ENCODE measurements around the gene SPAG5. TPM values are rescaled to one million over a fixed set of nuclear protein-coding genes. Genes with fewer than 3 reads are reported as not detected.
A peak's percentile ranks its signal among the peaks of the same experiment; 100 is the strongest.
"Not testable (repeated sequence)": the region's sequence is repeated elsewhere in the genome, so short reads cannot be mapped to it uniquely, and the experiment has no call there.

The SPAG5 gene
- total RNA-seq, 4 donors from 2014 or later: 5.7 to 11.4 (median 7.6) TPM

DNA sequence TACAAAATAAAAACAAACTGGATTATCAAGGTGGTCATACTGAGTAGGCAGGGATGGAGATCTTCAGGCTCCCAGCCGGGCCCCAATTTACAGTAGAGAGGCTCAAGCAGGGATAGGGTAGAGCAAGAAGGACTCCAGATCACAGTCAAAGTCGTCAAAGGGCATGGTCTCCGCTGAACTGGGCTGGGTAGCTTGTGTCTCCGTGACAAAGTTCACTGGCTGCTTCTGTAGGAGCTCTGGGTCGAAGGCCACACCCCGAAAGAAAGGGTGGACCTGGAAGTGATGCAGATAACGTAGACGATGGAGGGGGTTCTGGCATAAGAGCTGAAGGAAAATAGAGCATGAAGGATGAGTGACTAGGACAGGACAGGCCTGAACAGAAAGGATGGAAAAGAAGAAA is 11.6 kb upstream of the SPAG5 start:
- WGBS, 2 donors: 86% methylated on average over 8 of the region's 8 CpGs
- Histone ChIP-seq H3K4me1 (no peaks in the 10 kb centered on the region), H3K4me3 (no peak overlapping the region), H3K27me3 (no peaks in the 10 kb centered on the region), H3K9me3 (no peaks in the 10 kb centered on the region), H3K36me3 (peaks cover 0 to 73% (median 1%) of the 10 kb centered on the region in 3 donors), H3K27ac (no peak overlapping the region)
- DNase-seq (ENCODE audit: low spot score in 2 of 2): no peak
- no peak for TF ChIP-seq POLR2A (IDR thresholded peaks at IDR 0.05)
- TF ChIP-seq, protein P1, sequence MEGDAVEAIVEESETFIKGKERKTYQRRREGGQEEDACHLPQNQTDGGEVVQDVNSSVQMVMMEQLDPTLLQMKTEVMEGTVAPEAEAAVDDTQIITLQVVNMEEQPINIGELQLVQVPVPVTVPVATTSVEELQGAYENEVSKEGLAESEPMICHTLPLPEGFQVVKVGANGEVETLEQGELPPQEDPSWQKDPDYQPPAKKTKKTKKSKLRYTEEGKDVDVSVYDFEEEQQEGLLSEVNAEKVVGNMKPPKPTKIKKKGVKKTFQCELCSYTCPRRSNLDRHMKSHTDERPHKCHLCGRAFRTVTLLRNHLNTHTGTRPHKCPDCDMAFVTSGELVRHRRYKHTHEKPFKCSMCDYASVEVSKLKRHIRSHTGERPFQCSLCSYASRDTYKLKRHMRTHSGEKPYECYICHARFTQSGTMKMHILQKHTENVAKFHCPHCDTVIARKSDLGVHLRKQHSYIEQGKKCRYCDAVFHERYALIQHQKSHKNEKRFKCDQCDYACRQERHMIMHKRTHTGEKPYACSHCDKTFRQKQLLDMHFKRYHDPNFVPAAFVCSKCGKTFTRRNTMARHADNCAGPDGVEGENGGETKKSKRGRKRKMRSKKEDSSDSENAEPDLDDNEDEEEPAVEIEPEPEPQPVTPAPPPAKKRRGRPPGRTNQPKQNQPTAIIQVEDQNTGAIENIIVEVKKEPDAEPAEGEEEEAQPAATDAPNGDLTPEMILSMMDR (IDR thresholded peaks at IDR 0.05): no peak
- TF ChIP-seq EP300 (IDR thresholded peaks at IDR 0.05): no peak

DNA sequence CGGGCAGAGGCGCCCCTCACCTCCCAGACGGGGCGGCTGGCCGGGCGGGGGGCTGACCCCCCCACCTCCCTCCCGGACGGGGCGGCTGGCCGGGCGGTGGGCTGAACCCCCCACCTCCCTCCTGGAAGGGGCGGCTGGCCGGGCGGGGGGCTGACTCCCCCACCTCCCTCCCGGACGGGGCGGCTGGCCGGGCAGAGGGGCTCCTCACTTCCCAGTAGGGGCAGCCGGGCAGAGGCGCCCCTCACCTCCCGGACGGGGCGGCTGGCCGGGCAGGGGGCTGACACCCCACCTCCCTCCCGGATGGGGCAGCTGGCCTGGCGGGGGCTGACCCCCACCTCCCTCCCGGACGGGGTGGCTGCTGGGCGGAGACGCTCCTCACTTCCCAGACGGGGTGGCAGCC is 5.2 kb upstream of the SPAG5 start:
- not testable (repeated sequence) for H3K4me1 ChIP-seq; H3K4me3 ChIP-seq; H3K9me3 ChIP-seq; H3K27ac ChIP-seq; DNase-seq (ENCODE audit: low spot score in 2 of 2); H3K27me3 ChIP-seq
- 61 to 86% methylated on average over 5 to 10 of the region's 31 CpGs for WGBS, 2 donors
- H3K36me3 ChIP-seq: peaks cover 0 to 23% (median 0%) of the 10 kb centered on the region in 3 donors

DNA sequence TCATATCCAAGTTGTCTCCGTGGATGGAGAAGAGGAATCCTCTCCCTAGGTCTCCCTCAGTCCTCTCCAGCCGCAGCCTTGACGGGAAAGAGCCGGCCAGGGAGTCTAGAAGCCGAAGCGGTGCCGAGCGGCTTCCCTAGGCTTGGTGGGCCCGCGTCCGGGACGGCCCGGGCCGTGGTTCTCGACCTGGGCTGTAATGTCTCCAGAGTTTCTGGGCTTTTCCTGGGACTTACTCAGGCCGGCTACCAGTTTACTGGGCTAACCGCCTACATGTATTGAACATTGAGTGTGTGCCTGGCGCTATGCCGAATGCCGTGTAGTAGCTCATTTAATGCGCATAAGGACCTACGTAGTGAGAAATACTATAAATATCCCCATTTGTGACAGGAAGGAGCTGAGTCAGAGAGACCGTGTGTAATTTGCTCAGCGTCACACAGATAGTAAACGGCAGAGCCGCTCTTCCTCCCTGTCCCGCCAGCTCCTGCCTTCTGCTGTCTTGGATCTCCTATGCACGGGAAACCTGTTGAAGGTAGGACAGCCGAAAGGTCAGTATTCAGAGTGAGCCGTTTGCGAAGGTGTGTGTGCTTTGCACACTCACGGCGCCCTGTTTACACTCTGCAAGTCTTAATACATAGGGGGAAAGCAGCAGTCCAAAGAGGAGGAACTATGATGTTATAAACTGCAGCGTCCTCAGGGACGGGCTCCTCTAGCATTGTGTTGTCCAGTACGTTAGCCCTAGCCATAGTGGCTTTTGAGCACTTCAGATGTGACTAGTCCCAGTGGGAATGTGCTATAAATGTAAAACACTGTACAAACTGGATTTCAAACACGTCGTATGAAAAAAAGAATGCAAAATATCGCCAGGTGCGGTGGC is 723 bp upstream of the SPAG5 start:
- TF ChIP-seq POLR2A (IDR thresholded peaks at IDR 0.05) (no peak), EP300 (IDR thresholded peaks at IDR 0.05) (peak in 1 of 2 donors; percentile 13)
- 12% methylated on average over 38 to 40 of the region's 40 CpGs for WGBS, 2 donors
- Histone ChIP-seq H3K9me3 (no peaks in the 10 kb centered on the region), H3K4me3 (peak overlapping the region; percentile 56 to 68 (median 66)), H3K27me3 (no peaks in the 10 kb centered on the region), H3K36me3 (peaks cover 0 to 5% (median 0%) of the 10 kb centered on the region in 3 donors), H3K27ac (peak overlapping the region; percentile 77 to 96 (median 92)), H3K4me1 (peaks cover 0 to 19% (median 12%) of the 10 kb centered on the region in 4 donors)
- peak; percentile 23 to 51 for DNase-seq (ENCODE audit: low spot score in 2 of 2)

DNA sequence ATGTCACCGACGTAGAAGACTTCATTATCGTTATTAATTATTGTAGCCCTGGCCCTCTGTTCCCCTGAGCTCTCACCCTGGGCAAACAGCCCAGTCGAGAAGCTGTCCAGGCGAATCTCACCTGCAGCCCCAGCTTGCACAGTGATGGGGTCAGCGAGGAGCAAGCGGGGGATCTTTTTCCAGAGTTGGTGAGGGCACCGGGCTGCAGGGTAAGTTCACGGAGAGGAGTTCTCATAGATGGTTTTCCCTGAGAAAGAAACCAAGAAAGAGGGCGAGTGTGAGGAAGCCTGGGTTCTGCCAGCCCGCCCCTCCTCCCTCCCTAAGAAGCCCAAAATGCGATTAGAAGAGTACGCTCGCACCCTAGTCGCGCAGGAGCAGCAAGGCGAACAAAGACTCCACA is 436 bp downstream of the SPAG5 start:
- peaks cover 0 to under 1% (median 0%) of the 10 kb centered on the region in 3 donors for H3K36me3 ChIP-seq
- TF ChIP-seq, protein P1 (IDR thresholded peaks at IDR 0.05): no peak
- TF ChIP-seq POLR2A (IDR thresholded peaks at IDR 0.05) (no peak), EP300 (IDR thresholded peaks at IDR 0.05) (no peak)
- H3K27me3 ChIP-seq: no peaks in the 10 kb centered on the region
- DNase-seq (ENCODE audit: low spot score in 2 of 2): no peak
- 3% methylated on average over 16 to 17 of the region's 17 CpGs for WGBS, 2 donors
- no peaks in the 10 kb centered on the region for H3K9me3 ChIP-seq
- H3K4me1 ChIP-seq: peaks cover 0 to 19% (median 12%) of the 10 kb centered on the region in 4 donors
- H3K27ac ChIP-seq: peak overlapping the region in 3 of 4 donors; percentile 77 to 96 (median 91)
- H3K4me3 ChIP-seq: peak overlapping the region; percentile 56 to 68 (median 66)

DNA sequence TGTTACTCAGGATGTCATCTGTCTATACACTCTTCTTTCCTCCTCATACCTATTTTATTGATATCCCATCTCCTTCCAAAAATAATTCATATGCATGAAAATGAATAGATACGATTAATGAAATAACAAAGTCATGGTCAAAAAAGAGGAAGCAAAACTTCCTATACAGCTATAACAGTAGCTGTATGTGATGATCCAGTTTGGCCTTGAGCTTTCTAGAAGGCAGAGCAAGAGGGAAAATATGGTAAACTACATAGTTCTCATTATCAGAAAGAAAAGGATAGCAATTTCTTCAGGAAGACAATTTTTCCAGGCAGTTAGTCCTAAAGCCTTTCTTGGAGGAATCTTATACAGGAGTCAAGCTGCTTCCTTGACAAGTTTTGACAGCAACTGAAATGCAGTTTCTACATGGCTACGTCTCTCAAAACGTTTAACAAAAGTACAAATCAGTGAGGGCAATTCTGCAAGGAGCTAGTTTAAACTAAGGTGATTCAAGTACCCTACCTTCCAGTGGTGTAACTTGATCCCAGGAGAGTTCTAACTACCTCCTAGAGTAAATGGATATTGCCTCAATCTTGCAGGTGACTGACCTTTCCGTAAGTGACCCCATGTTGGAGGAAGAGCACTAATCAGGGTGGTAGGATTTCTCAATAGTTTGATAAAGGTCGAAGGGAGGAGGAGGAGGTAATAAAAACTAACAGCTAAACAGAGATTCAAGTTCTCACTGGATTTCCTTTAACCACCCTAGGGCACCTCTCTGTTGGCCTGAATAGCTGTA is 1.0 kb downstream of the SPAG5 start:
- no peak overlapping the region for H3K27ac ChIP-seq
- H3K27me3 ChIP-seq: no peaks in the 10 kb centered on the region
- no peak for DNase-seq (ENCODE audit: low spot score in 2 of 2)
- H3K4me1 ChIP-seq: peaks cover 0 to 19% (median 12%) of the 10 kb centered on the region in 4 donors
- peaks cover 0 to 7% (median 0%) of the 10 kb centered on the region in 3 donors for H3K36me3 ChIP-seq
- TF ChIP-seq, protein P1 (IDR thresholded peaks at IDR 0.05): no peak
- H3K4me3 ChIP-seq: peak overlapping the region in 1 of 4 donors; percentile 67
- 34 to 35% methylated on average over 5 of the region's 5 CpGs for WGBS, 2 donors
- H3K9me3 ChIP-seq: no peaks in the 10 kb centered on the region

DNA sequence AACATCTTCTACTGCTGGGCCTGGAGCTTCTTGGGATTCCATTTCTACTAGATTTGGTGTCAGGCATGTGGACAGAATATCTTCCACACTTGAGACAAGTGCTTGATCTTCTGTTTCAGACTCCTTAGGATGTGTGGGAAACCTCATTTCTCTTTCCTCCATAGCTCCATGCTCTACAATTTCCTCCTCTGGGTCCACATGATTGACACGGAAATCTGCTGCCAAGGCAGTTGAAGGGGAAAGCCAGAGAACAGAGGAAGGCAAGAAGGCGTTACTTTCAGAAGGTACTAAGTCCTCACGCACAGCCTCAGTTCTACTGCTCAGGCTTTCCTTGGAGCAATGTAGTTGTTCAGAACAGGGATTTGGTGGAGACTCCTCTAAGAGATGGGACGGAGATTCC is 6.6 kb downstream of the SPAG5 start:
- Histone ChIP-seq H3K36me3 (peaks cover 0 to 32% (median 0%) of the 10 kb centered on the region in 3 donors), H3K27ac (no peak overlapping the region), H3K9me3 (no peaks in the 10 kb centered on the region), H3K27me3 (no peaks in the 10 kb centered on the region), H3K4me3 (no peak overlapping the region), H3K4me1 (no peaks in the 10 kb centered on the region)
- 95 to 97% methylated on average over 4 of the region's 4 CpGs for WGBS, 2 donors
- DNase-seq (ENCODE audit: low spot score in 2 of 2): no peak
- no peak for TF ChIP-seq EP300 (IDR thresholded peaks at IDR 0.05)
- TF ChIP-seq, protein P1 (IDR thresholded peaks at IDR 0.05): no peak
- TF ChIP-seq POLR2A (IDR thresholded peaks at IDR 0.05): no peak

Data from tibial nerve (tissue), 4 donors.